GM19025 (cell line): ENCODE measurements around the gene TSC22D2.

ENCODE experiments used
- ATAC-seq: cut with Tn5 transposase; IDR thresholded peaks from one replicate; pipeline ENCODE4 v1.9.1; 2021; ENCODE audit warnings: mild to moderate bottlenecking, low read depth, moderate library complexity; ENCODE audit not compliant: unreplicated experiment

Gene TSC22D2

DNA sequence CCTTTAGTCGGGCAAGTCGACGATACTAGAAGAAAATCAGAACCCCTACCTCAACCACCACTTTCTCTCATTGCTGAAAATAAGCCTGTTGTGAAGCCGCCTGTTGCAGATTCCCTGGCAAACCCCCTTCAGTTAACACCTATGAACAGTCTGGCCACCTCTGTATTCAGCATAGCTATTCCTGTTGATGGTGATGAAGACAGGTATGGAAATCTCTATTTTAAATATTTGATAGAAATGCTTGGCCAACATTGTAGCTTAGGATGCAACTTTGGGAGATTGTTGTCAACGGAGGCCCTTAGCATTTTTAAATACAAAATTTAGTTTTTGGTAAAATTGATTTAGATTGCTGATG is 3.0 kb downstream of the TSC22D2 start:
- ATAC-seq = no peak

DNA sequence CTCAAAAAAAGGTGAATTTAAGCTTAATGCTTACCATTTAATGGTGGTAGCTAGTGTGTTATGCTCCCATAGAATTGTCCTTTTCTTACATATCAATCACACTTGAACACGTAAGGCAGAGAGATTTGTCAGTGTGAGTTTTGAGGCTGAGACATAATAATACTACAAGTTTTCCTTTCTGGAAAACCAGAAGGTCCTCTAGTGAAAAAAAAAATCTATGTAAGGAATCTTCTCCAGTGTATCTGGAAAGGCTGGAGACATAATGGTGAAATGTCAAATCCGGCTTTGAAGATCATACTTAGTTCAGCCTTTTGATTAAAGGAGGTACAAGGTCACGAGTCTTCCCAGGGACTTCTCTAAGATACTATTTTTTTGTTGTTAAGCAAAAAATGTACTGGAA is 3.4 kb downstream of the TSC22D2 start:
- ATAC-seq = no peak

DNA sequence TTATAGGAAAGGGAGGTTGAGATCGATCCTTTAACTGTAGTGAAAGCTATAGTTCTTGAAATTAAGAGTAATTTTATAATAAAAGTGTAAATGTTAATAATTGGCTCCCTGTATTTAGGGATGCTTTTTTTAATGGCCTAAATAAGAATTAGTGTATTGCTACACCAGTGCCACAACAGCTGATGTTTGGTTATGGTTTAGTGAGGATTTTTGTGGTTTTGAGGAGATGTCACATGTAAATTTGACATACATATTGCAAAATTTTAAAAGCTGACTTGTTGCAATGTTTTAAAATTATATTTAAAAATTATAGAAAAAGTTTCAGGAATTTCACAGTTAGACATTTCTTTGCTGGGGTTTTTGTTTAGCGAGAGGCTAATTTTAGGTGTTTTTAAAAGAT is 3.9 kb downstream of the TSC22D2 start:
- ATAC-seq = no peak

DNA sequence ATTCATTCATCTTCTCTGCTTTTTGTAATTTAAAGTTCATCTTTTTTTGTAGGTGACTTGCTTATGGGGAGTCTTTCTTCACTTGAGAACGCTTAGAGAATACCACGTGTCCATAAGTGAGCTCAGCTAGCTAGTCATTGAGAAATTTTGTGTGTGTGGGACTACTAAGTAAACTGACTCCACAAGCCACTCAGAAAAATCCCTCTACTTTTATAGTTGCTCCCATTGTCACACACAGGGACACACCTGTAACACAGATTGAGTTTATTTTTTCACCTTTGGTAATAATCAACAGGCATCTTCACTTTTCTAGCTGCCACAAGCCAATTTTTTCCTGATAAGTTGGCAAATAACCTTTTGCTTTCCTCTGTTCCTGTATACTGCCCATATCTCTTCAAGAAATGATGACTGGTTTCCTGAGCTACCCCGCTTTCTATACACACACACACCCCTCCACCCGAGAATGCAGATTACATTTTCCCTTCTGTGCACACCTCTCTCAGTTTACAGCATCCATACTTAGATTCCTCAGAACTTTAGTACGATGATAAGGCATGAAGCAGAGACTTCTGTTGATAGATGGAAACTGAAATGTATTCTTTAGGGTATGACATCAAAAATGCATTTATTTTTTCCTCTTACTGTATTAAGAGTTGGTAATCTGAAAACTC is 4.6 kb downstream of the TSC22D2 start:
- no peak for ATAC-seq

DNA sequence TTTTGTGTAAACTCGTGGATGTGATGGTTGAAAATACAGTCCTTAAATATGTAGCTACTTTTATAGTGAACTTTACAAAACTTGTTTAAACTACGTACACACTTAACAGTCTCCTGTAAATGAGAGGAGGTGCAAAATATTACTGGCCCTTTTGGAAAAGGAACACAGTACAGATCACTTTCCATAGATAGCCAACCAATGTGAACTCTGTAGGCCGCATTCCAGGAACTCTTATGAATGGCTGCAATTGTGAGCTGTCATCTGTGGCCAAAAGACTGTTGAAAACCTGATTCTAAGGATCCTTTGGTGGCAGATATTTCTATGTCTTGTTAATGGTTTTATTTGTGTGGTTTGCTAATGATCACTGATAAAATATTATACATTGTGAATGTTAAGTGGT is 6.2 kb downstream of the TSC22D2 start:
- no peak for ATAC-seq

DNA sequence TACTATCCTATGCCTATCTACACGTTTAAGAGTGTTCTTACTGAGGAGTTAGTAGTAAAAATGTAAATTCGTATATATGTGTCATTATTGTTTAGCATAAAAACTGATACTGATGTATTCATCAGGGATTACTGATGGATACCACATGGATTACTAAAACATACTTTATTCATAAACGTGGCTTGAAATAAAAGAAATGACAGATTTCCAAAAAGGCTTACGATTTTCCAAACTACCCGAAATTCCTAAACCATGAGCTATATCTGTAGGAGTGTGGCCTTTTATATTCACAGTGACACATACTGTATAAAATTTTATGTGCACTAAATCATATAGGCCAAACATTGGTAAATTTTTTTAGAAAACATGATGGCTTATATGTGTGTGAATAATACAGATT is 6.9 kb downstream of the TSC22D2 start:
- no peak for ATAC-seq

DNA sequence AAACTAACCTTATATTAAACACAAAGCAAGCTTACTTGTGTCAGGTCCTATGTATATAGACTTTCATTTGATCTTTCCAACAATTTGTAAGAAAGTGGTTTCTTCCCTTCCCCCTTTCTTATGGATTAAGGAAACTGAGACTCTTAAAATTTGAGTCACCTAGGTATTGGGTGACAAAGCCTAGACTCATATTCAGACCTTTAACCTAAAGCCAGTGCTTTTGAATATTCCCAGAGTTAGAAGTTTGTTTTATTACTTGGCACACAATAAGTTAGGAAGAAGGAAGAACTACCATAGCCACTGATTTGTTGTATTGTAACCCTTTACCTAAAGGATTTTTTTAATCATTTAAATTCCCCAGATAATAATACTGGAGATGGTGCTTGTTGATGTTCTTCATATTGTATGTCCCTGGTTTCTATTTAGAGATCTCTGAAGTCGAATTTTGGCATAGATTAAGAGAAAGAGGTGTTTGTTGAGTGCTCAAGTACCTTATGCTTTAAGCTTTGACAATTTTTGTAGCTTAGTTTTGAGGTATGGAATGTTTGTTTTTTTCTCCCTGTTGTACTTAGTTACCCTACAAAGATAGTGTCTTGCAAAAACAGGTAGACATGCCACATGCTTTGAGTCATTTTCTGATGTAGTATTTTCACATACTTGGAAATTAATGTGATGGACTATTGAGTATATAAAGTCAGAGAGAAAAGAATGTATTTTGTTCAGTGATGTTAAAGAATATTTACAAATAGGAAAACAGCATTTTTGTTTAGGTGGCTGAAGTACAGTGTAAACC is 11.2 kb downstream of the TSC22D2 start:
- no peak for ATAC-seq

DNA sequence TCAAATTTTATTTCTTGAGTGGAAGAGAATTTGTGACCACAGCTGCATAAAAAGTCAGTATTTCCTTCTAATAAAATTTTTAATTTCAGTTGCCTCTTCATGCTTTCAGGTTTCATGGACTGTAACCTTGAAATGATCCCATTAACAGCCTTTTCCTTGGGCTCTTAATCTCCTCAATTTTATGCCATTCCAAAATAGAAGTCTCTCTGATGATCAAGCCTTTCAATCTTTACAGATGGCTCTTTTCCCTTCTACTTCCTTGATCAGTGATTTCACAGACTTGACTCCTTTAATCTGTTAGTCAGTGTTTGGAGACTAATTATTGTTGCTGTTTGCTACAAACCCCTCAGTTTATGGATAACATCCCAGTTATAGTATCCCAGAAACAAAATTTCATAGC is 11.9 kb downstream of the TSC22D2 start:
- ATAC-seq = no peak

DNA sequence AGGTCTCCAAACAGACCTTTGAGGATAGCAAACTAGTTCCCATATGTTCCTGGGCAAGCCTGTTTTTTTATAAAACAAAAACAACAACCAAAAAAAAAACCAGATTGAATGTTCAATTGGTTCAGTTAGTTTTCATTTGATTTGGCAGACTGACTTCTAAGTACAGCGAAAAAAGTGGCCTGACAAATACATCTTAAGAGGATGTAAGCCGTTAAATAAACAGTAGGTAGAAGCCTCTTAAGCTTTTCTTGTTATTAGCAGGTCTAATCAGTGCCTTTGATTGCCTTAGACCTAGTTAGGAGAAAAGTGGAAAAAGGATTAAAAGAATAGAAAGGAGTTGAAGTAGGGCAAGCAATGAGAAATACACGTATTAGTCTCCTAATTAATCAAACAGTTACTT is 13.2 kb downstream of the TSC22D2 start:
- ATAC-seq = no peak

DNA sequence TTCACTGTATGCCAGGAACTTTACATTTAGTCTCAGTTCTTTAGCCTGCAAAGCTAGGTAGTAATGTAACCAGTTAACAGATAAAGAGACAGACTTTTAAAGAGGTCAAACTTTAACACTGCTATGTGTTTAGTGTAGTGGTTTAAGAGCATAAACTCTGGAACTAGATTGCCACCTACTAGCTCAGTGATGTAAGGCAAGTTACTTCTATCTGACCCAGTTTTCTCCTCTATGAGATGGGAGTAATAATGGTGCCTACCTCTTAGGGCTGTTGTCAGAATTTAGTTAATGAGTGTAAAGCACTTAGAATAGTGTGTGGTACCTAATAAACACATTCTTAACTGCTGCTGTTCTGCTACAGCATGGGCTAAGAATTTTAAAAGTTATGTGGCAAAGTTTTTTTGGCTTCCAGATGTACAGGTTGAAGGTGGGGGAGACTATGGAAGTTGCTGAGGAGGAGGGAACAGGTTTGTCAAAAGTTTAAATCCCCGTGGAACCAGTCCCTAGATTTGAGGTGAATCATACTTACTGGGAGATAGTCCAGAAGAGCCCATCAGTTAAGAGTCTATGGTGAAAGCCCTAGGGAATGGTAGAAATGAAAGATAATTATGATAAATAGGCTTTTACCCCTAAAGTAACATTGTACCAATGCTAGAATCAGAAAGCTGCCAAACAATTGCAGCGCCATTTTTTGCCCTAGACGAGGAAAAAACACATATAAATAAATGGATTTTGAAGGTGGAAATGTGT is 13.9 kb downstream of the TSC22D2 start:
- ATAC-seq = no peak

DNA sequence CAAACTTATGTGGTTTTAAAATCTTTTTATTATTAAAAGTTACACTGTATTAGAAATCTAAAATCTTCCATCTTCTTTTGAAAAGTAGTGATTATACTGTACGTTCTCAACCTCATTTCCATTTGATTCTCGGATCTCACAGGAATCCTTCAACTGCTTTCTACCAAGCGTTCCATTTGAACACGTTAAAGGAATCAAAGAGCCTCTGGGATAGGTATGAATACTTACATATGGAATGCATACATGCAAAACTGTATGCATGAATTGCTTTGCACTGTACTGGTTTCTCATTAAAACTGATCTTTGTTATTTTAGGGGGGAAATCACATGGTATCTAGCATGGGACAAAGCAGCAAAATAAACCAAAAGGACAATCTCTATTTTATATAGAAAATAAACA is 14.8 kb downstream of the TSC22D2 start:
- no peak for ATAC-seq

DNA sequence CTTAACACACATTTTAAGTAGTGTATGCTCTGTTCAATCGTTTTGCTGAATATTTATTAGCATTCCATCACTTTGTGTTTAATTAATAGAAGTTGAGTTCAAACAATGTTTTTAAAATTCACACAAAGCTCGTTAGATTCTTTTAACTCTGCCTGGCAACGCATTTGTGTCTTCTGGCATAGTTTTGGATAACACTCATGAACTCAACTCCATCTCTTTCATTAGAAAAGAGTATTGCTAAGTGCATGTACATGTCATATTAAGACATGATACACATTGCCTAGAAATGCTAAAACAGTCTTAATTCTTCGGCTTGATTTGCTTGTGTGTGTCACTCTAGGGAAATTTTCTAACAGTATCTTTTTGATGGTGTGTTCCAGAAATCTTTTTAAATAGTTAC is 15.7 kb downstream of the TSC22D2 start:
- ATAC-seq = no peak

DNA sequence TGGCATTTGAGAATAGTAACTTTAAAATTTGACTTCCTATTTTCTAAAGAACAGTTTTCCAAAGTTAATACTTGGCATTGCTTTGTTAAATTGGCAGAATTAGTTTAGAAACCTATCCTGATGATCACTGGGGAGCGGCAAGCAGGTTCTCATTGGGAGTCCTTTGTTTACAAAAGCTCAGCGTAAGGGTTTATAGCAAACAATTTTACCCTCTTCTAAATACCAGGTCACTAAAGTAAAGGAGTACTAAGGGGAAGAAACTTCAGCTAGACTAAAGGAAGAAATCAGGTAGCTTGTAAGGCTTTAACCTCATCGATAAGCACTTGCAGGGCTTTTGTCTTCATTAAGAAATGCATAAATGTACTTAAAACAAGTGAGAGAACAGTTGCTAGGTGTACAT is 18.2 kb downstream of the TSC22D2 start:
- ATAC-seq = no peak

DNA sequence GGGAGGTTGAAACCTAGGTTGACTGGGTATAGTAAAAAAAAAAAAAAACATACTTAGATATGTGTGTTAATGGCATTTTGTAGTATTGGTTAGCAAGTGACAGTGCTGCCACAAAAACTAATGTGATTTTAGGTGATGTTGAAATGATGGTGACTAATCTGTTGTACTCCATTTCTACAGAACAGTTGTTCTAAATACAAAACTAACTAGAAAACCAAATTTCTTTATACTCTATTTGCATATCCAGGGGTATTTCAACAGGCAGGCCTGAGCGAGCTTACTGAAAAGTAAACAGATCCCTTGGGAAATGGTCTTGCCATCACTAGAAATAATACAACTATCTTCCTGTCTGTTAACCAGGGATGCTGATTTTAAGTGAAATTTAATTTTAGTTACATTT is 20.5 kb downstream of the TSC22D2 start:
- ATAC-seq = no peak

DNA sequence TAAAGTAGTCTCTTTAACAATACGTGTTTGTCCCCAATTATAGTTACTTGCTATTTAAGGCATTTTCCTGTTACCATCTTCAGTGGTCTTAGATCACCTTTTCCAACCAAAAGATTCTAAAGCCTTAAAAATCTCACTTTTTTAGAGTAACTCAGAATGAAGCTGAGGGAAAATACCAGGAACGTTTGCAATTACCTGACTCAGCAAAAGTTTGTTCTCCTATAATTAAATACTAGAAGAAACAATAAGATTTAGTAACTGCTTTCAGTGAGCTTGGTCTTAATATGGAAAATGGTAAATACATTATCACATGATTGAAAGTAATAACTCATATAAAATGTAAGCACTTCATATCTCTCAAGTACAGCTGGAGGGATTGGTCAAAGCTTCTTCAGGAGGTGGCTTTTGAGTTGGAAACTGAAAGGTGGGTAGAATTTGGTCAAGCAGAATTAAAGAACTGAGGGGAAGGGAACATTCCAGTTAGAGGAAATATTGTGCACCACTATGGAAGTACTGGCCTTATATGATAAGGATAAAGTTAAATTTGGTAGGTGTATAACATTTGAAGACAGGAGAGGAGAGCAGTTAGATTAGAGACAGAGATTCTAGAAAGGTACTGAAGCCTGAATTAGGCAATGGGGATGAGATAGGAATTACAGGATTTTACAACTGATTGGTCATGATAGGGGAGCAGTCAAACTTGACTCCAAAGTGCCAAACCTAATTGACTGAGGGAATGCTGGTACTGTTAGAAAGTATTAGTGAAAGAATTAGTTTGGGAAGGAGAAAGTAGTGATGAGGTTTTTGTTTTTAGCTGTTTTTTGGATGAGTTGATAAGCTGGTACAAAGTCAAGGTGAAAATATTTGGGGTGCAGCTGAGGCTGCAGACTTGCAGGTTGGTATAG is 21.9 kb downstream of the TSC22D2 start:
- ATAC-seq = no peak

DNA sequence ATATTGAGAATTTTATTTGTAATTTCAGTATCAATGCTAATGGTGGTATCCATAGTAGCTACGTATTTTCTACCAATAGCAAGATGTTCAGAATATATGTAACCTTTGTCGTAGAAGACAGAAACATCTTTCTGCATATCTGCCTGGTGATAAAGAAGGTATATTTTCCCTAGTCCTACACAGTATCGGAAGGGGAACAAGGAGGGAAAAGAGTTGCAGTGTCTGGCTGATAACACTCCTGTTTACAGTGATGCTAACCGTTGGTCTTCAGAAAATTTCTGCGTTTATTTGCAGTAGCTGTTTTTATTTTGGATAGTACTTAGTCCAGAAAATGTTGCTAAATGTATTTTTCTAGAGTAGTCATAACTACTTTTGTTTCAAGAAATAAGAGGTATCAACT is 25.2 kb downstream of the TSC22D2 start:
- no peak for ATAC-seq

DNA sequence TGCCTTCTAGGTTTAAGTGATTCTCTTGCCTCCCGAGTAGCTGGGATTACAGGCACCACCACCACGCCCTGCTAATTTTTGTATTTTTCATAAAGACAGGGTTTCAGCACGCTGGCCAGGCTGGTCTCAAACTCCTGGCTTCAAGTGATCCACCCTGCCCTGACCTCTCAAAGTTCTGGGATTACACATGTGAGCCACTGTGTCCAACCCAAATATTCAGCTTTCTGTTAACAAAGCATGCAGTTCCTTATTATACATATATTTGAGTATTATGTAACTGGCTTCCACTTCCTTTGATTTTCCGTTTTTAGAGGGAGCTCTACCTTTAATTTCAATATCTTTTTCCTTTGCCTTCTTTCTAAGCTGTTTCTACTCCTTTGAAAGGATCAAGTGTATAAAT is 26.1 kb downstream of the TSC22D2 start:
- no peak for ATAC-seq

DNA sequence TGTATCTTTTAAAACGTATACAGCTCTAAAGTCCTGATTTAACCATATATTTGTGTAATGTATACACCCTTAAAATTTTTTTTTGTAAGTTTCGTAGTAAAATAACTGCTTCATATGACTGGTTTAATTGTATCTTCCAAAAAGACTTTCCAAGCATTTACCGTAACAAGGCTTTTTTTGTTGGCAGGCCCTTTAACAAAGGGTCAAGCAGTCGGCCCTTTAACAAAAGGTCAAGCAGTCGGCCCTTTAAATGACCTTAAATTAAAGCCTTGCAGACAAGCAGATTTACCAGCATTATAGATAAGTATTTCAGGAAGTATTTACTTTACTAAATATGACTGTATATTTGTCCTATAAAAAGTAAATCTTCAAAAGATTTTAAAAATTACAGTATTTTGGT is 28.1 kb downstream of the TSC22D2 start:
- no peak for ATAC-seq

DNA sequence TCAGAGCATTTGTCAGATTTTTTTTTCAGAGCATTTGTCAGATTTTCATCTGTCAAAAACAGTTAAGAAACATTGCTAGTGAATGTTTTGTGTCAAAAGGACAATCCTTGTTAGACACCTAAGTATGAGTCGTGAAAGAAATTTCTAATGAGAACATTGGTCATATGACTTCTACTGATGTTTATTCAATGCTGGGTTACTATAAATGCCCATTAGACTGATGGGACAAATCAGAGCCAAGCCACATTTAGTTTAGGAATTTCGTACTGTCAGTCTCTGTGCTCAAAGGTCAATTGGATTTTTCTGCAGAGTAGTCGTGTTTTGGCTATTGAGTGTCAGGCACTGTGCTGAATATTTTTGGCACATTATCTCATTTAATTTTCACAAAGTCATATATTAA is 31.6 kb downstream of the TSC22D2 start:
- ATAC-seq = no peak

DNA sequence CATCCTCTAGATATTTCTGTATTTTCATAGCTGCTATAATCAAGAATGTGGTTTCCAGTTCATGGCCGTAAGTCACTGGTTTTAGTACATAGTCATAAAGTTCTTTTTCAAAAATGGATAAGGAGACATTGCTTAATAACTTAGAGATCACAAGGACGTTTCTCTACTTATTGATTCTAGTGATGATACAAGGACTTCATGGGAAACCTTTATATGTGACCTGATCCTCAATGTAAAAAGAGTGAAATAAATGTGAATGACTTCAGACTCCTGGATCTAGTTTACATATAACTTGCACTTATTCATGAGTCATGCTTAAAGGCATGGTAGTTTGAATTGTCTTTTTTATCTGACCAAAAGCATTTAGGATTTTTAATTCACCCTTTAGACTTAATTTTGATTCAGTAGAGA is 35.2 kb downstream of the TSC22D2 start:
- no peak for ATAC-seq

DNA sequence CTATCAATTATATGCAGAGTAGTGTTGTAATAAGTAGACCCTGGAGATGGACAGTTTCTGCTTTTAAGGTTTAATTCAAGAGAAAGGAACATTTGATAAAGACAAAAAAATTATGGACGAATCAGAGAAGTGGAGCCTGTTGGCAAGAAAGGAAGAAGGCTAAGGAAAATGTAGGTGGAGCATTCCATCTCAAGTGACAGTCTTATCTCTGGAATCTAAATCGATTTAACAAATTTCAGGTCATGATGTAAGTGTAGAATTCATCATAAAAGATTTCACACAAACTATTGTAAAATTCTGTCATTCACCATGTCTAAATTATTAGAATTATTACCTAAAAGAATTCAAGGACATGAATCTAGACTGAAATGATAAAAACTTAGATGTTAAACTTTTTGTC is 36.3 kb downstream of the TSC22D2 start:
- ATAC-seq = no peak
